Measurements from ENCODE around the gene BIRC2. TPM values are rescaled to one million over a fixed set of nuclear protein-coding genes. Genes with fewer than 3 reads are reported as not detected.

Gene BIRC2
- total and polyA plus RNA-seq, 10 donors, result 24.0 to 101 (median 46.6) TPM

- Histone ChIP-seq H3K36me3 (no peaks in the 10 kb centered on the region), H3K27ac (peak overlapping the region; percentile 5 to 90 (median 71)), H3K9me3 (peaks cover 0 to 27% (median 16%) of the 10 kb centered on the region in 8 donors), H3K27me3 (replicated peaks in 1 of 7) (no peaks in the 10 kb centered on the region), H3K4me3 (no peak overlapping the region), H3K4me1 (peaks cover 20 to 72% (median 32%) of the 10 kb centered on the region in 6 donors)
- intact Hi-C loops (cut with DNase I; ENCODE audit: low total_unique reads), result no loop called here
- WGBS, 5 donors, result 66 to 75% (median 72%) methylated on average over 3 of the region's 3 CpGs
- DNase-seq, result no peak
- TF ChIP-seq CTCF (IDR thresholded peaks at IDR 0.05 in 8 of 11, conservative IDR thresholded peaks at IDR 0.05 in 3 of 11) (no peak), POLR2A (IDR thresholded peaks at IDR 0.05) (no peak), POLR2AphosphoS5 (IDR thresholded peaks at IDR 0.05) (no peak)
Measured at GRCh38 chr11:102305352-102306047, 41.5 kb upstream of the BIRC2 start.

GRCh38 chr11:102306048-102306597, 40.9 kb upstream of the BIRC2 start:
- Histone ChIP-seq H3K27me3 (replicated peaks in 1 of 7) (no peaks in the 10 kb centered on the region), H3K27ac (peak overlapping the region; percentile 5 to 90 (median 71)), H3K4me3 (peak overlapping the region in 1 of 8 donors; percentile 17), H3K4me1 (peaks cover 20 to 68% (median 32%) of the 10 kb centered on the region in 6 donors), H3K9me3 (peaks cover 0 to 27% (median 16%) of the 10 kb centered on the region in 8 donors), H3K36me3 (no peaks in the 10 kb centered on the region)
- TF ChIP-seq POLR2A (IDR thresholded peaks at IDR 0.05), result no peak
- intact Hi-C loops (cut with DNase I; ENCODE audit: low total_unique reads), result no loop called here
- no peak for DNase-seq
- 80 to 91% (median 83%) methylated on average over 5 of the region's 5 CpGs for WGBS, 5 donors

- Histone ChIP-seq H3K9me3 (peaks cover 0 to 17% (median 10%) of the 10 kb centered on the region in 8 donors), H3K4me3 (peak overlapping the region in 1 of 8 donors; percentile 17), H3K27ac (peak overlapping the region; percentile 5 to 90 (median 71)), H3K27me3 (replicated peaks in 1 of 7) (no peaks in the 10 kb centered on the region), H3K36me3 (no peaks in the 10 kb centered on the region), H3K4me1 (peaks cover 21 to 73% (median 35%) of the 10 kb centered on the region in 6 donors)
- no peak for TF ChIP-seq CTCF (IDR thresholded peaks at IDR 0.05 in 8 of 11, conservative IDR thresholded peaks at IDR 0.05 in 3 of 11)
- TF ChIP-seq POLR2AphosphoS5 (IDR thresholded peaks at IDR 0.05), result no peak
- no peak for TF ChIP-seq POLR2A (IDR thresholded peaks at IDR 0.05)
- intact Hi-C loops (cut with DNase I; ENCODE audit: low total_unique reads), result no loop called here
- no peak for DNase-seq
- WGBS, 5 donors, result 12 to 17% (median 13%) methylated on average over 9 of the region's 9 CpGs
Measured at GRCh38 chr11:102306817-102307726, 39.9 kb upstream of the BIRC2 start.

- TF ChIP-seq POLR2A (IDR thresholded peaks at IDR 0.05), result no peak
- no peak for TF ChIP-seq POLR2AphosphoS5 (IDR thresholded peaks at IDR 0.05)
- TF ChIP-seq CTCF (IDR thresholded peaks at IDR 0.05 in 8 of 11, conservative IDR thresholded peaks at IDR 0.05 in 3 of 11), result no peak
- Histone ChIP-seq H3K9me3 (peaks cover 0 to 11% (median 4%) of the 10 kb centered on the region in 8 donors), H3K27me3 (replicated peaks in 1 of 7) (no peaks in the 10 kb centered on the region), H3K27ac (peak overlapping the region in 7 of 8 donors; percentile 5 to 90 (median 73)), H3K4me1 (peaks cover 27 to 74% (median 41%) of the 10 kb centered on the region in 6 donors), H3K36me3 (no peaks in the 10 kb centered on the region), H3K4me3 (no peak overlapping the region)
- intact Hi-C loops (cut with DNase I; ENCODE audit: low total_unique reads), result no loop called here
- DNase-seq, result no peak
Measured at GRCh38 chr11:102307727-102308038, 39.3 kb upstream of the BIRC2 start.

All from spleen (tissue), 11 donors.